OCI-LY7 (cell line): ENCODE data around the gene ZMYND19.

Source experiments
- EZH2phosphoT487 ChIP-seq: fragments of 200-600 bp; sonication (generic); IDR thresholded peaks from 2 replicates; pipeline ENCODE4 v1.6.1; 2018; ENCODE audit warnings: low read depth, borderline replicate concordance, mild to moderate bottlenecking, mixed run types, antibody characterized with exemption, low read length, moderate library complexity, mixed read lengths
- TF ChIP-seq, protein P1 (sequence below): fragments of 200-600 bp; sonication (generic); conservative IDR thresholded peaks from 2 replicates; pipeline ENCODE4 v1.5.1; 2014; ENCODE audit warnings: mild to moderate bottlenecking, antibody characterized with exemption, low read length, moderate library complexity, mixed read lengths

DNA sequence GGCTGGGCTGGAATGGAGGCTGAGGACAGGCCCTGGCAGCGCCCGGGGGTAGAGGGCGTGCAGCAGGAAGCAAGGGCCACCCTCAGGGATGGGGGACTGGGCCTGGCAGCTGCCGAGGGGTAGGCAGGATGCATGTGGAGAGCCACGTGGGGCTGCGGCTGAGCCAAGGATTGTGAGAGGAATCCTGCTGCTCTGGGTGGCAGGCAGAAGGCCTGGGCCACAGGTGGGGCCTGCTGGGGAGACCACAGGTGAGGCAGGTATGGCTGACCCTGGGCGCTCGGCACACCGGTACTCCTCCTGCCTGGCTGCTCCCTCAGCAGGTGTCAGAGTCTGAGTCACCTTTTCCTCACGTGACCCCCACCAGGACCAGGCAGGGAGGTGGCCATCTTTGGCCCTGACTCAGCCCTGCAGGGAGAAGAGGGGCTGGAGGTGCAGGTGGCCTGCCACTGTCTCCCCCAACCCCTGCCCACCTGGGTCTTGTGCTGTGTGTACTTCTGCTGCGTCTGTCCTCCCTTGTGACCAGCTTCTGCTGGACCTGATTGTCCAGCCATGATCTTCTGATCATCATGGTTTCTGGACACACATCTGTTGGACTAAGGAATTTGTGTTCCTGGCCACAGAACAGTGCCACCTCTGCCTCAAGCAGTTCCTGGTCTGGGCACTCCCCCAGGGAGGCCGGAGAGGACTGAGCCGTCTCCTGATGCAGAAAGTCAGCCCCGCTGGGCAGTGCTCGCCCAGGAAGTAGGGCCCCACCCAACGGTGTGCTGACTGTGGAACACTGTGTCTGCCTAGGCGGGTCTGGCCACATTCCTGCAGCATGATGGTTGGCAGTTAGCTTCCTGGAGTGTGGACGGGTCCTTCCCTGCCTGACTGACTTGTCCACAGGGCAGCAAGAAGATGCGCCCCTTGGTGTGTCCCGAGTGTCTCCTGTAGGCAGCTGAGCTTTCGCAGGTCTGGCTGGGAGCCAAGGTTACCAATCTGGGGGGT lies 21.6 kb upstream of the ZMYND19 start:
- TF ChIP-seq, protein P1, sequence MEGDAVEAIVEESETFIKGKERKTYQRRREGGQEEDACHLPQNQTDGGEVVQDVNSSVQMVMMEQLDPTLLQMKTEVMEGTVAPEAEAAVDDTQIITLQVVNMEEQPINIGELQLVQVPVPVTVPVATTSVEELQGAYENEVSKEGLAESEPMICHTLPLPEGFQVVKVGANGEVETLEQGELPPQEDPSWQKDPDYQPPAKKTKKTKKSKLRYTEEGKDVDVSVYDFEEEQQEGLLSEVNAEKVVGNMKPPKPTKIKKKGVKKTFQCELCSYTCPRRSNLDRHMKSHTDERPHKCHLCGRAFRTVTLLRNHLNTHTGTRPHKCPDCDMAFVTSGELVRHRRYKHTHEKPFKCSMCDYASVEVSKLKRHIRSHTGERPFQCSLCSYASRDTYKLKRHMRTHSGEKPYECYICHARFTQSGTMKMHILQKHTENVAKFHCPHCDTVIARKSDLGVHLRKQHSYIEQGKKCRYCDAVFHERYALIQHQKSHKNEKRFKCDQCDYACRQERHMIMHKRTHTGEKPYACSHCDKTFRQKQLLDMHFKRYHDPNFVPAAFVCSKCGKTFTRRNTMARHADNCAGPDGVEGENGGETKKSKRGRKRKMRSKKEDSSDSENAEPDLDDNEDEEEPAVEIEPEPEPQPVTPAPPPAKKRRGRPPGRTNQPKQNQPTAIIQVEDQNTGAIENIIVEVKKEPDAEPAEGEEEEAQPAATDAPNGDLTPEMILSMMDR: no peak
- TF ChIP-seq EZH2phosphoT487: no peak
